GM18519 (cell line): ENCODE data around the gene CAPN8.
"Not testable (repeated sequence)": the region's sequence is repeated elsewhere in the genome, so short reads cannot be mapped to it uniquely, and the experiment has no call there.

Experiments used
- ATAC-seq: cut with Tn5 transposase; IDR thresholded peaks from one replicate; pipeline ENCODE4 v1.9.1; 2021; ENCODE audit warnings: mild to moderate bottlenecking, moderate library complexity; ENCODE audit not compliant: unreplicated experiment, low FRiP score

The CAPN8 gene

GRCh38 chr1:223534677-223535076 is 130.8 kb downstream of the CAPN8 start:
- no peak for ATAC-seq

GRCh38 chr1:223533708-223534107 is 131.8 kb downstream of the CAPN8 start:
- no peak for ATAC-seq

GRCh38 chr1:223531742-223532341 is 133.7 kb downstream of the CAPN8 start:
- ATAC-seq, result no peak

- ATAC-seq, result peak; percentile 46
Observed at GRCh38 chr1:223525957-223526356, 139.5 kb downstream of the CAPN8 start.

- no peak for ATAC-seq
Observed at GRCh38 chr1:223525546-223525945, 140.0 kb downstream of the CAPN8 start.

GRCh38 chr1:223524930-223525451 is 140.5 kb downstream of the CAPN8 start:
- no peak for ATAC-seq

- no peak for ATAC-seq
Observed at GRCh38 chr1:223521150-223521549, 144.4 kb downstream of the CAPN8 start.

- no peak for ATAC-seq
Observed at GRCh38 chr1:223520200-223520599, 145.3 kb downstream of the CAPN8 start.

- no peak for ATAC-seq
Observed at GRCh38 chr1:223519116-223519515, 146.4 kb downstream of the CAPN8 start.

GRCh38 chr1:223518553-223518952 is 146.9 kb downstream of the CAPN8 start:
- ATAC-seq, result not testable (repeated sequence)

- ATAC-seq, result no peak
Observed at GRCh38 chr1:223515926-223516325, 149.6 kb downstream of the CAPN8 start.

GRCh38 chr1:223515421-223515820 is 150.1 kb downstream of the CAPN8 start:
- no peak for ATAC-seq

- ATAC-seq, result no peak
Observed at GRCh38 chr1:223514644-223515043, 150.9 kb downstream of the CAPN8 start.

GRCh38 chr1:223513309-223513708 is 152.2 kb downstream of the CAPN8 start:
- no peak for ATAC-seq

- no peak for ATAC-seq
Observed at GRCh38 chr1:223512057-223512456, 153.4 kb downstream of the CAPN8 start.

GRCh38 chr1:223508796-223509195 is 156.7 kb downstream of the CAPN8 start:
- no peak for ATAC-seq

- ATAC-seq, result no peak
Observed at GRCh38 chr1:223504741-223505140, 160.8 kb downstream of the CAPN8 start.

- no peak for ATAC-seq
Observed at GRCh38 chr1:223503348-223503747, 162.2 kb downstream of the CAPN8 start.

- ATAC-seq, result no peak
Observed at GRCh38 chr1:223500560-223501425, 164.7 kb downstream of the CAPN8 start.

GRCh38 chr1:223496883-223497282 is 168.6 kb downstream of the CAPN8 start:
- ATAC-seq, result no peak

- no peak for ATAC-seq
Observed at GRCh38 chr1:223494926-223495645, 170.4 kb downstream of the CAPN8 start.
